Measurements from ENCODE around the gene SBF1. TPM values are rescaled to one million over a fixed set of nuclear protein-coding genes. Genes with fewer than 3 reads are reported as not detected.

The SBF1 gene
- polyA plus RNA-seq, 10 donors: 29.7 to 43.8 (median 37.9) TPM

DNA sequence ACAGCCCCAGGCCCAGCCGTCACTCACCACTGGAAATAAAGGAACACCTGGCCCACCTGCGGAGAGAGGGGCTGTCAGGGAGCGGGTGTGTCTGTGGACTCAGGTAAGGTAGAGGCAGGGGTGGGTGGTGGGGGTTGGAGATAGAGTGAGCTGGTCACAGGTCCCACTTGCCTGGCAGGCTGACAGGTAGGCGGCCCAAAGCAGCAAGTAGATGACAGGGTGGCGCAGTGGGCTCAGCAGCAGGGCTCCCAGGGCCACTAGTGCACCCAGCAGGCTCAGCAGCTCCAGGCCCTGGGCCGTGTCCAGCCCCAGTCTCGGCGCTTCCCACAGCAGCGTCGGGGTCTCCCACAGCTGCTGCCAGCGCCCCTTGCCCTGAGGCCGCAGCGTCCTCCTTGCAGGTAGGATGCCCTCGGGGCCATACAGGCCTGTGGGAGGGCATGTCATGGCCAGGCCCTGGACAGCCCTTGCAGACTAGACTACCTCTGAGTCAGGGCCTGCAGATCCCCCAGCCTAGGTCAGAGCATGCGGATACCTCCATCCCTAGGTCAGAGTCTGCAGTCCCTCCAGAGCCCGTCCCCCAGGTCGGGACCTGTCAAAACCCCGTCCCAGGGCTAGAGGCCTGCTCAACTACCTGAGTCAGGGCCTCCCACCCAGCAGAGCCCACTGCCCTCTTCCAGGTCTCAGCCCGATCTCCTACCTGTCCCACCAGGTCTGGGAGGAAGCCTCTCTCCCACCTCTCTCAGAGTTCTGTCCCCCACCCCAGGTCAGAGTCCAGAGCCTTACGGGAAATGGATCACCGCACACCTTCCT is 32.0 kb upstream of the SBF1 start:
- DNase-seq: no peak

DNA sequence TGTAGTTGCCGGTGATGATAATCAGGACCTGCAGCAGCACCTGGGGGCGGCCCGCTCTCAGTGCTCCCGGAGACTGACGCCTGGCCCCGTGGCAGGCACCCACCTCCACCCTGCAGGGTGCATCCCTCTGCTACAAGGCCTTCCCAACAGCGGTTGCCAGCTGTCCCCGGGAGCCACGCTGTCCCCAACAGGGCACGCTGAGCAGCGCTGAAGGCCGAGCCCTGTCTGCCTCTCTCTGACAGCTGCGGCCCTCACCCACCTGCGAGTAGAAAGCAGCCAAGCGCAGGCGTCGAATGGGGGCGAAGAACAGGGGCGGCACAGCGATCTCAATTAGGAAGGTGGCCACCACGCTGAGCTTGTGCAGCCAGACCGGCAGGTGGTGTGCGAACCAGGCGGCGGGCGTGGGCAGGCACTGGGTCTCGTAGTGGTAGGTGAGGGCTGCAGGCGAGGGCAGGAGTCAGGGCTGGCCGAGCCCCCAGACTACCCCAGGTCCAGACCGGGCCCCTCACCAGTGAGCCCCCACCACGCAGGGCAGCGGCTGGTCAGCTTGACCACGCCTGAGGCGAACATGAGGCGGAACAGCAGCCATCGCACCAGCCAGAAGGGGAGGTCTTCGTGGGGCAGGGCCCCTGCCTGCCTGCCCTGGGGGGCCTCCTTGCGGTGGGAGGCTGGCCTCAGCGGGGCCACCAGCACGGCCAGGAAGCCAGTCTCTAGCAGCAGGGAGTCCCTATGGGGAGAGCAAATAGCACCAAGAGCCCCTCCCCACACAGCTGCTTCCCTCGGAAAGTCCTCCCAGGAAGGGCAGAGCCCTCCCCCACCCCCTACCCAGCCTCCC is 31.2 kb upstream of the SBF1 start:
- DNase-seq: no peak

DNA sequence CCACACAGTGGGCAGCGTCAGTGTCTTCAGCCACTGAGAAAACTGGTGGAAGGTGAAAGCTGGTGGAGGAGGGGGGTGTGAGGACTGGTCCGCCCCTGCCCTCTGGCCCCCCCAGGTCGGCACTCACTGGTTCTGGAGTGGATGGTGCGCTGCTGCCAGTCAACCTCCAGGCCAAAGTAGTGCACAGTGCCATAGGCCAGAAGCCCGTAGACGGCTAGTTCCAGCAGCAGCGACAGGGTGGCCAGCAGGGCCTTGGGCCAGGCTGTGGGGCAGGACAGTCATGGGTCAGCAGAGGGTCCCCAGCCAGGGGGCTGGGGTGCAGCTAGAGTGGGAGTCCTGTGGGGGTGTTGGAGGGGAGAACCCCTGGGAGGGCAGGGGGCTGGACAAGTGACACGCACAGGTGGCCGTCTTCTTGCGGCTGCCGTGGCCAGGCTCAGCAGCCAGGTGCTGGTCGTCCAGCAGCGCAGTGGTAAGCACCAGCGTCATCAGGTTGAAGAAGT is 30.5 kb upstream of the SBF1 start:
- no peak for DNase-seq

DNA sequence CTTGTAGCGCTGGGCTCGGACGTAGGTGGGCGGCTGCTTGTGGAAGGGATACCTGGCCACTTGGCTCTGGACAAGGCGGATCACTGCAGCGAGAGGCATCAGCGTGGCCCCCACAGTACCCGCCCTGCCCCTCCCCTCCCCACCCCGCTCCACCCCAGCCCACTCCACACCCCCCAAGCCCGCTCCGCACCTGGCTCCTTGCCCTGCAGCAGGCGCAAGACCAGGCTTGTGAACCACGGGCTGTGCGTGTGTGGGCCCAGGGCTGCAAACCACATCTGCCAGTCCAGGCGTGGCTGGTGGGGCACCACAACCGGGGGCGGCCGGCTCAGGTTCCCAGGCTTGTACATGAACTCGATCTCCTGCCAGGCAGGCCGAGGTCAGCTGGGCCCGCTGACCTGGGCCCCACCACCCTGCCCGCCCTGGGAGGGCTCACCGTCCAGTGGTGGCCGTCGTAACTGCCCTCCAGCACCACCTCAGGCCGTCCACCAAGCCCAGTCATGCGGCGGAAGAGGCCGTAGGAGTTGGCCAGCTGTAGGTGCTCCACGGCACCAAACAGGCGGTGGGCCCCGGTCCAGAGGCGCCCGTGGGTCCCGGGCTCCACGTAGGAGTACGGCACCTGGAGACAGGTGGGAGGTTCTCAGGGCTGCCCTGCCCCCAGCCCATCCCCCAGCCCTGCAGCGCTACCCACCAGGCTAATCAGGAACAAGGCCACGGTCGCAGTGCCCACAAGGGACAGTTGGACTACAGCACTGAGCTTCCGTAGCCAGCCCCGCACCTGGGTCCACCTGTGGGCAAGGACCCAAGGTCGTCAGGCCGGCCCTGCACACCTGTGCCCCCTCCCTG is 29.8 kb upstream of the SBF1 start:
- DNase-seq: no peak

- no peak for DNase-seq
Observed at GRCh38 chr22:50503475-50504145, 28.8 kb upstream of the SBF1 start.

- DNase-seq: no peak
Observed at GRCh38 chr22:50502628-50503474, 28.0 kb upstream of the SBF1 start.

DNA sequence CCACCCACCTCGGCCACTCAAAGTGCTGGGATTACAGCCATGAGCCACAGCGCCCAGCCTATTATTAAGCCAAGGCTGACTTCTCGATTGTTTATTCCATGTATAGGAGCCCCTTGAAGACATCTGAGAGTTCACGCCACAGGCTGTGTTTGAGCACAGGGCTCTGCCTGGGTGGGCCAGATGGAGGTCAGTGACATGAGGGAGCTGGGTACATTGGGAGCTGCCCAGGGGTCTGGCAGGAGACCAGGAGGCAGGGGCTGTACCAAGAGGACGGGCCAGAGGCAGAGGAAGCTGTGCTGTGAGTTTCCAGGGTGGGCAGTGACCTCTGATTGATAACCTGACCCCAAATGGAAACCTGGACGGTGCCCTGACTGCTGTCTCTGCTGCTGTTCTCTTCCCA is 27.3 kb upstream of the SBF1 start:
- no peak for DNase-seq

GRCh38 chr22:50500452-50500851 is 25.6 kb upstream of the SBF1 start:
- no peak for DNase-seq

- peak in 2 of 3 donors; percentile 42 to 53 for DNase-seq
Observed at GRCh38 chr22:50498322-50498890, 23.6 kb upstream of the SBF1 start.

- no peak for DNase-seq
Observed at GRCh38 chr22:50497093-50497492, 22.3 kb upstream of the SBF1 start.

DNA sequence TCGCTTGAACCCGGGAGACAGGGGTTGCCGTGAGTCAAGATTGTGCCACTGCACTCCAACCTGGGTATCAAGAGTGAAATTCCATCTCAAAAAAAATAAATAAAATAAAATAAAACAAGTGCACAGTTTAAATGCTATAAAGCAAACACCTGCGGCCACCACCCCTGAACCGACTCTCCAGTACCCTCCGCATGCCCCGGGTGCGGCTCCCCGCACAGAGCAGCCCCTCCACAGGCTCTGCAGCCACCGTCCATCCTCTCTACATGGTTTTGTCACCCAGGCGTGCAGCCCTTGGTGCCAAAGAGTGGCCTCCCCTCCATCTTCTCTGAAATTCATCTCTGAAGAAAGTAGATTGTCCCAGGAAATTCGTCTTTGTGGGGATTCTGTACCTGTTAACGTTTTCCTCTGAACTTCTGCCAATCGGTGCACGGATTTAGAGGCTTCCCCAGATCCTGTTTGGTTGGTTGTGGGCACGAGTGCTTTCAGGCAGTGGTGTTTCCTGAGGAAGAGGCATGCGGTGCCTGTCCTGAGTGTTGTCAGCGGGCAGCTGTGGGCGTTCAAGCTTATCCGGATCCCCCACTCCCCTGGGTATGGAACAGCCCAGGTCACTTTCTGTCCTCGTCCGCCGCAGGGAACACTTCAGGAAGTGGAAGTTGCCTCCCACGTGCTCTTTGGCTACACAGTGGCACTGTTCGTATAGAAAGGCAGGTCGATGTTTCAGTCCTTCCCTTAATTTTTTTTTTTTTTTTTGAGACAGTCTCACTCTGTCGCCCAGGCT is 15.9 kb upstream of the SBF1 start:
- DNase-seq: no peak

DNA sequence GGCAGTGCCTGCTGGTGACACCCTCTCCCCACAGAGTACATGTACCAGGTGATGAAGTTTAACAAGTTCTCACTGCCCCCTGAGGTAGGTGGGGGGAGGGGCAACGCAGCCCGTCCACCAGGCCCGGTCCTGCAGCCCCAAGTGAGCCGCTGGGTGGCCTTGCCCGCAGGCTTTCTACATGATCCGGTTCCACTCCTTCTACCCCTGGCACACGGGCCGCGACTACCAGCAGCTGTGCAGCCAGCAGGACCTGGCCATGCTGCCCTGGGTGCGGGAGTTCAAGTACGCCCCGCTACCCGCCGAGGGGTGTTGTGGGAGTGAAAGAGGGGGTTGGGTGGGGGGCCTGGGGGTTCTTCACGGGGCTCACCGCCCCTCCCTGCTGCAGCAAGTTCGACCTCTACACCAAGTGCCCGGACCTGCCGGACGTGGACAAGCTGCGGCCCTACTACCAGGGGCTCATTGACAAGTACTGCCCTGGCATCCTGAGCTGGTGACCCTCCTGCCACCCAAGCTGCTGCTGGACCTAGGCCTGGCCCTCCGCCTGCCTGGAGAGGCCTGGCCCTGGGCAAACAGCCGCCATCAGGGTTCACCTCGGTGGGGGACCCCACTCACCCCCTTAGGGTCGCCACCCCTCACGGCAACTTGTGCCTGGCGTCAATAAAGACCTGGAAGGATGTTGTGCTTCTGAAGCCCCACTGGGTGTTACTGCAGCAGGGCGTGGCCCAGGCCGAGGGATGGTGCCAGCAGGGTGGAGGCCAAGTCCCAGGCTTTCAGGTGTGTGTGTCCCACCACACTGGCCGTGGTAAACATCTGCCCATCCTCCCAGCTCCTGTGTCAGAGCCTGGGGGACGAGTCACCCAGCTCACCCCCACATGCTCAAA is 14.8 kb upstream of the SBF1 start:
- no peak for DNase-seq

DNA sequence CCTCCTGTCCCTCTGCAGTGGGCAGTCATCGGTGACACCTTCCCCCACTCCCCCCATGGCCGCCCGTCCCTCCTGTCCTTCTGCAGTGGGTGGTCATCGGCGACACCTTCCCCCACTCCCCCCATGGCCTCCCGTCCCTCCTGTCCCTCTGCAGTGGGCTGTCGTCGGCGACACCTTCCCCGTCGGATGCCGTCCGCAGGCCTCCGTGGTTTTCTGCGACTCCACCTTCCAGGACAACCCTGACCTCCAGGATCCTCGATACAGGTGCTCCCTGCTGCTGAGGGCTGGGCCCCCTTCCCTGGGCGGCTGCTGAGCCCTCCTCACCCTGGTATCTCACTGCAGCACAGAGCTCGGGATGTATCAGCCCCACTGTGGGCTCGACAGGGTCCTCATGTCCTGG is 14.1 kb upstream of the SBF1 start:
- DNase-seq: no peak

DNA sequence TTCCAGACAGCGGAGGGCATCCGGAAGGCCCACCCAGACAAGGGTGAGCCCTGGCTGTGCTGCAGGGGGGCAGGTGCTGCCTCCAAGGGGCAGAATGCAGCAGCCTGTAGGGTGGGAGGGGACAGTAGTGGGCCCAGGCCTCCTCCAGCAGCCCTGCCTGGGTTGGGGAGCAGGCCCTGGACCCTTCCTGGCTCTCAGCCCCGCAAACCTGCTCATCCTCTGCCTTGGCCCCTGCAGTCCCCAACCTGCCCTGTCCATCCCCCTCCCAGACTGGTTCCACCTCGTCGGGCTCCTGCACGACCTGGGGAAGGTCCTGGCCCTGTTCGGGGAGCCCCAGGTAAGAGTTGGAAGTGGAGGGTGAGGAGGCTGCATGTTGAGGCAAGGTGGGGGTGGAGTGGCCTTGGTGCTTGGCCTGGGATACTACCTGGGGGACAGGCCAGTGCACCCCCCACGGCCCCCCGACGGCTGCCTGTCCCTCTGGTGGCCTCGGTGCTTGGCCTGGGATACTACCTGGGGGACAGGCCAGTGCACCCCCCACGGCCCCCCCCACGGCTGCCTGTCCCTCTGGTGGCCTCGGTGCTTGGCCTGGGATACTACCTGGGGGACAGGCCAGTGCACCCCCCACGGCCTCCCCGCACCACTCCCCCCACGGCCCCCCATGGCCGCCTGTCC is 13.3 kb upstream of the SBF1 start:
- DNase-seq: no peak

- no peak for DNase-seq
Observed at GRCh38 chr22:50487290-50488005, 12.6 kb upstream of the SBF1 start.

DNA sequence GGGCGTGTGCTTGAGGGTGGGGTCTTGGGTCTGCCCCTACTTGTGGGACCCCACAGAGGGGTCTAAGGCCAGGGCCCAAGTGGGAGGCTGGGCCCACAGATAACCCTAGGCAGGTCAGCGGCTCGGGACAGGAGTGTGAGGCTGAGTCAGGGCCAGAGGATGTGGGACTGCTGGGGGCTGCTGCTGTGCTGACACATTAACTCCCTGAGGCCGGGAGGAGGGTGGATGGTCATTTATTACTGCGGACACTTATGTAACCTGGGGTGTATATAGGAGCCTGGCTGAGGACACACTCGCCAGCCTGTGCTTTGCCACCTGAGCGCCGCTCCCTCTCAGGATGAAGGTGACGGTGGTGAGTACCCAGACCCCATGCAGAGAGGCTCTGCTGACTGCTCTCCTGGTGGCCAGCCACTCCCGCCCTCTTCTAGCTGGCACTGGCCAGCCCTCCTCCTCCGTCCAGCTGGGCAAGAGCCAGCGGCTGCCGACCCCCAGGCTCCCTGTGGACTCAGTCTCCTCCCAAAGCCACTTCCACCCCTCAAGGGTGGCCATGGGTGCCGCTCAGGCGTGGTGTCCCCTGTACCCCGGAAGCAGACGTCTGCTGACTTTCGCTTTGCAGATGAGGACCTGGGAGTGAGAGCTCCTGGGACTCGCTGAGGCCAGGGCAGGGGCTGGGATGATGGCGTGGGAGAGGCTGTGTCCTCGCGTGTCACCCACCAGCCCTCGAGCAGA is 11.9 kb upstream of the SBF1 start, which contains the start of gene MIOX:
Gene MIOX, plus strand, starts transcription at position 299 of the 729 bp plus-strand sequence. Its CDS starts 39 bp downstream, at position 338.
- DNase-seq: no peak
